ENCODE measurements around the gene ANO10.
A peak's percentile ranks its signal among the peaks of the same experiment; 100 is the strongest.
"Not testable (repeated sequence)": the region's sequence is repeated elsewhere in the genome, so short reads cannot be mapped to it uniquely, and the experiment has no call there.

ANO10 gene

GRCh38 chr3:43523454-43524053, 98.3 kb downstream of the ANO10 start:
- peak; percentile 24 for FAIRE-seq
- no peak for TF ChIP-seq TAF1 (IDR thresholded peaks at IDR 0.05; ENCODE audit: borderline replicate concordance, low read depth, low read length)
- no peak for TF ChIP-seq POLR2AphosphoS5 (IDR thresholded peaks at IDR 0.05; ENCODE audit: low read depth, low read length)
- TF ChIP-seq POLR2A (IDR thresholded peaks at IDR 0.05; ENCODE audit: low read depth, low read length): no peak
- no peak for DNase-seq (ENCODE audit: insufficient read length)

- no peak for FAIRE-seq
- DNase-seq (ENCODE audit: insufficient read length): no peak
- TF ChIP-seq POLR2AphosphoS5 (IDR thresholded peaks at IDR 0.05; ENCODE audit: low read depth, low read length) (no peak), TAF1 (IDR thresholded peaks at IDR 0.05; ENCODE audit: borderline replicate concordance, low read depth, low read length) (no peak), POLR2A (IDR thresholded peaks at IDR 0.05; ENCODE audit: low read depth, low read length) (no peak)
These were observed 99.0 kb downstream of the ANO10 start for GRCh38 chr3:43522727-43523362.

GRCh38 chr3:43521941-43522340, 99.9 kb downstream of the ANO10 start:
- TF ChIP-seq POLR2AphosphoS5 (IDR thresholded peaks at IDR 0.05; ENCODE audit: low read depth, low read length) (no peak), POLR2A (IDR thresholded peaks at IDR 0.05; ENCODE audit: low read depth, low read length) (no peak)
- FAIRE-seq: no peak
- no peak for DNase-seq (ENCODE audit: insufficient read length)

- not testable (repeated sequence) for DNase-seq (ENCODE audit: insufficient read length); FAIRE-seq
These were observed 103.3 kb downstream of the ANO10 start for GRCh38 chr3:43518515-43518914.

GRCh38 chr3:43515970-43516635, 105.7 kb downstream of the ANO10 start:
- TF ChIP-seq TAF1 (IDR thresholded peaks at IDR 0.05; ENCODE audit: borderline replicate concordance, low read depth, low read length) (no peak), POLR2AphosphoS5 (IDR thresholded peaks at IDR 0.05; ENCODE audit: low read depth, low read length) (no peak)
- no peak for DNase-seq (ENCODE audit: insufficient read length)
- FAIRE-seq: no peak

GRCh38 chr3:43515208-43515917, 106.4 kb downstream of the ANO10 start:
- DNase-seq (ENCODE audit: insufficient read length) (no peak), FAIRE-seq (no peak)
- TF ChIP-seq POLR2AphosphoS5 (IDR thresholded peaks at IDR 0.05; ENCODE audit: low read depth, low read length) (no peak), POLR2A (IDR thresholded peaks at IDR 0.05; ENCODE audit: low read depth, low read length) (no peak), TAF1 (IDR thresholded peaks at IDR 0.05; ENCODE audit: borderline replicate concordance, low read depth, low read length) (no peak)

GRCh38 chr3:43512754-43513404, 108.9 kb downstream of the ANO10 start:
- DNase-seq (ENCODE audit: insufficient read length) (no peak), FAIRE-seq (no peak)
- TF ChIP-seq POLR2A (IDR thresholded peaks at IDR 0.05; ENCODE audit: low read depth, low read length): no peak
- TF ChIP-seq TAF1 (IDR thresholded peaks at IDR 0.05; ENCODE audit: borderline replicate concordance, low read depth, low read length): no peak
- no peak for TF ChIP-seq POLR2AphosphoS5 (IDR thresholded peaks at IDR 0.05; ENCODE audit: low read depth, low read length)

- TF ChIP-seq POLR2A (IDR thresholded peaks at IDR 0.05; ENCODE audit: low read depth, low read length) (no peak), TAF1 (IDR thresholded peaks at IDR 0.05; ENCODE audit: borderline replicate concordance, low read depth, low read length) (no peak), POLR2AphosphoS5 (IDR thresholded peaks at IDR 0.05; ENCODE audit: low read depth, low read length) (no peak)
- no peak for FAIRE-seq
- DNase-seq (ENCODE audit: insufficient read length): no peak
These were observed 115.2 kb downstream of the ANO10 start for GRCh38 chr3:43506644-43507043.

GRCh38 chr3:43505351-43505750, 116.5 kb downstream of the ANO10 start:
- no peak for FAIRE-seq
- TF ChIP-seq POLR2AphosphoS5 (IDR thresholded peaks at IDR 0.05; ENCODE audit: low read depth, low read length) (no peak), POLR2A (IDR thresholded peaks at IDR 0.05; ENCODE audit: low read depth, low read length) (no peak)
- DNase-seq (ENCODE audit: insufficient read length): no peak

- no peak for DNase-seq (ENCODE audit: insufficient read length)
- TF ChIP-seq TAF1 (IDR thresholded peaks at IDR 0.05; ENCODE audit: borderline replicate concordance, low read depth, low read length) (no peak), POLR2A (IDR thresholded peaks at IDR 0.05; ENCODE audit: low read depth, low read length) (no peak), POLR2AphosphoS5 (IDR thresholded peaks at IDR 0.05; ENCODE audit: low read depth, low read length) (no peak)
- no peak for FAIRE-seq
These were observed 118.6 kb downstream of the ANO10 start for GRCh38 chr3:43503067-43503728.

GRCh38 chr3:43499256-43499655, 122.6 kb downstream of the ANO10 start:
- TF ChIP-seq POLR2AphosphoS5 (IDR thresholded peaks at IDR 0.05; ENCODE audit: low read depth, low read length): no peak
- no peak for TF ChIP-seq TAF1 (IDR thresholded peaks at IDR 0.05; ENCODE audit: borderline replicate concordance, low read depth, low read length)
- TF ChIP-seq POLR2A (IDR thresholded peaks at IDR 0.05; ENCODE audit: low read depth, low read length): no peak
- DNase-seq (ENCODE audit: insufficient read length) (no peak), FAIRE-seq (no peak)
